ENCODE measurements around the gene FANCI. TPM values are rescaled to one million over a fixed set of nuclear protein-coding genes. Genes with fewer than 3 reads are reported as not detected.
A peak's percentile ranks its signal among the peaks of the same experiment; 100 is the strongest.

The FANCI gene
- total RNA-seq, 4 donors from 2014 or later = 7.2 to 24.5 (median 9.4) TPM

DNA sequence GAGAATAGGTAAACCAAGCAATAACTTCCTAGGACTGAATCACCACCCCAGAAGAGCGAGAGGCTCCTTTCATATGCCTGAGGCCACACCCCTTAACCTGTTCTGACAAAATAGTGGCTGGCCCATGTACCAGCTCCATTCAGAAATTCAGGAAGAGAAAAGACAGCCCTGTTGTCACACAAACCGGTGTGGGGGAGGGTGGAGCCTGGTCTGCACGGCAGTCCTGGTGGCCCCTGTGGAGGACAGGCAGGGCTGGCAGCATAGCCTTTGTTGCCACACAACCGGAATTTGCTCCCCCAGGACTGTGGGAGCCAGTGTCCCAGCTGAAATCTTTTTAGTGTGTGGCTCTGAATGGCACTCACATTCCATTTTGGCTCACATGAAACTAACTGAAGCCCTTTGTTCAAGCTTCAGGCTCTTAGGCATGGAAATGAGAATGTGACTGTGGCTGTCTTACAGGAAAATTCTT, 46.2 kb upstream of the FANCI start:
- peaks cover 34% of the 10 kb centered on the region for H3K36me3 ChIP-seq
- no peaks in the 10 kb centered on the region for H3K27me3 ChIP-seq
- H3K4me1 ChIP-seq = peaks cover 20% of the 10 kb centered on the region
- TF ChIP-seq, protein P1, sequence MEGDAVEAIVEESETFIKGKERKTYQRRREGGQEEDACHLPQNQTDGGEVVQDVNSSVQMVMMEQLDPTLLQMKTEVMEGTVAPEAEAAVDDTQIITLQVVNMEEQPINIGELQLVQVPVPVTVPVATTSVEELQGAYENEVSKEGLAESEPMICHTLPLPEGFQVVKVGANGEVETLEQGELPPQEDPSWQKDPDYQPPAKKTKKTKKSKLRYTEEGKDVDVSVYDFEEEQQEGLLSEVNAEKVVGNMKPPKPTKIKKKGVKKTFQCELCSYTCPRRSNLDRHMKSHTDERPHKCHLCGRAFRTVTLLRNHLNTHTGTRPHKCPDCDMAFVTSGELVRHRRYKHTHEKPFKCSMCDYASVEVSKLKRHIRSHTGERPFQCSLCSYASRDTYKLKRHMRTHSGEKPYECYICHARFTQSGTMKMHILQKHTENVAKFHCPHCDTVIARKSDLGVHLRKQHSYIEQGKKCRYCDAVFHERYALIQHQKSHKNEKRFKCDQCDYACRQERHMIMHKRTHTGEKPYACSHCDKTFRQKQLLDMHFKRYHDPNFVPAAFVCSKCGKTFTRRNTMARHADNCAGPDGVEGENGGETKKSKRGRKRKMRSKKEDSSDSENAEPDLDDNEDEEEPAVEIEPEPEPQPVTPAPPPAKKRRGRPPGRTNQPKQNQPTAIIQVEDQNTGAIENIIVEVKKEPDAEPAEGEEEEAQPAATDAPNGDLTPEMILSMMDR (IDR thresholded peaks at IDR 0.05) = no peak
- TF ChIP-seq POLR2AphosphoS5 (IDR thresholded peaks at IDR 0.05) = no peak
- no peak for TF ChIP-seq POLR2A (IDR thresholded peaks at IDR 0.05)
- TF ChIP-seq EP300 (IDR thresholded peaks at IDR 0.05) = no peak
- peak in 1 of 2 donors; percentile 62 for DNase-seq (ENCODE audit: low spot score in 2 of 2)
- WGBS = 42% methylated on average over 3 of the region's 4 CpGs
- H3K4me3 ChIP-seq = no peak overlapping the region
- no peaks in the 10 kb centered on the region for H3K9me3 ChIP-seq
- H3K27ac ChIP-seq = peak overlapping the region; percentile 57

DNA sequence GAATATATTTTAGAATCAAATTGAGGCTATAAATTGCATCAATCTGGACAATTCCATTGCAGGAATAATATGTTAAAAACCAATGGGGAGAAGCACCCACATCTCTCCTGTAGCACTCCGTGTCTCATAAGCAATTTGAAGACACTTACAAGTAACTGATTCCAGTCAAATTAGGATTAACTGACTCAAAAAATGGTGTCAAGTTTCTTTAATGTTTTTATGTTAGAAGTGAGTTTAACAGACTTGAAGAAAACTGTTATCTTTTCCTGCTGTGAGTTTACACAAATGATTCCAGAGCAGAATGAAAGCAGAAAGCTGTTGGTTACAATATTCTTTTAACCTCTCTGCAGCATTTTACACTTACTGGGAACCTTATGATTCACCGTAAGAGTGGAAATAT, 45.6 kb upstream of the FANCI start:
- Histone ChIP-seq H3K9me3 (no peaks in the 10 kb centered on the region), H3K36me3 (peaks cover 27% of the 10 kb centered on the region), H3K27ac (peak overlapping the region; percentile 57), H3K4me1 (peaks cover 20% of the 10 kb centered on the region), H3K4me3 (no peak overlapping the region), H3K27me3 (no peaks in the 10 kb centered on the region)
- DNase-seq (ENCODE audit: low spot score in 2 of 2) = no peak
- 87% methylated on average over 2 of the region's 2 CpGs for WGBS
- no peak for TF ChIP-seq POLR2A (IDR thresholded peaks at IDR 0.05)
- no peak for TF ChIP-seq EP300 (IDR thresholded peaks at IDR 0.05)
- TF ChIP-seq POLR2AphosphoS5 (IDR thresholded peaks at IDR 0.05) = no peak
- TF ChIP-seq, protein P1 (IDR thresholded peaks at IDR 0.05) = no peak

DNA sequence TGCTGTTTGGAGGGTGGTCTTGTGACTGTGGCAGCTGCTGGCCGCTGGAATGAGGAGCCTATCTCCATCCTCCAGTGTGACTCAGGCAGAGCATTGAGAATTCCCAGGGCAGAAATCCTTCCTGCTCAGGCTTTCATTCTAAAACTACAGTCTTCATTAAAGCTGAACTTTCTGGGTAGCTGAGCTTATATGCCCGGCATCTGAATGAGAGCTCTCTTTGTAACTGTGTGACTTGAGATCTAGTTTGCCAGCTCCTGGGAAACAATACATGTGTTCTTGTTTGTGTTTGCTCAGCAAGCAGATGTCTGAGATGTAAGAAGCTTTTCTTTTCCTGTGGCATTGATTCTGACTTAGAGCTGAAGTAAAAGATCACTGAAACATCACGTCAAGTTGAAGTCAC, 44.8 kb upstream of the FANCI start:
- peaks cover 20% of the 10 kb centered on the region for H3K36me3 ChIP-seq
- WGBS = 87% methylated on average over 3 of the region's 3 CpGs

DNA sequence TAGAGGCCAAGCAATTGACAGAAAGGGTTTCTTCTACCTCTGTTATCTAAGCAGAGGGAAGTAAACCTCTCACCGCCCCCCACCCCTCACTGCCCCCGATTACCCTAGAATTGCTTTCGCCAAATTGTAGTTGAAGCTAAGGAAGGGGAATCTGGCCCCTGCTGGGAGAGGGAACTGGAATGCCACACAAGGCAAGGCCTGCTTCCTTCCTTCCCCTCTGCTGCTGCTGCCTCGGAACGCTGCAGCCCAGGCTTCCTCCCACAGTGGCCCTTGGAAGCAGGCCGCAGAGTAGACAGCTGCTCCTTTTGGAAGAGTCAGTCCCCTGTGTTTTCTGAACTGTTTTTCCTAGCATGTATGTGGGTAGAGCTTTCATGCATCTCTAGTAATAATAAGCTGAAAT, 44.0 kb upstream of the FANCI start:
- WGBS = 68% methylated on average over 6 of the region's 6 CpGs
- H3K36me3 ChIP-seq = peaks cover 12% of the 10 kb centered on the region
- peak overlapping the region; percentile 1 for H3K27ac ChIP-seq
- TF ChIP-seq, protein P1 (IDR thresholded peaks at IDR 0.05) = no peak
- TF ChIP-seq POLR2A (IDR thresholded peaks at IDR 0.05) (no peak), POLR2AphosphoS5 (IDR thresholded peaks at IDR 0.05) (no peak), EP300 (IDR thresholded peaks at IDR 0.05) (no peak)
- no peaks in the 10 kb centered on the region for H3K9me3 ChIP-seq
- no peaks in the 10 kb centered on the region for H3K27me3 ChIP-seq
- peaks cover 20% of the 10 kb centered on the region for H3K4me1 ChIP-seq
- no peak for DNase-seq (ENCODE audit: low spot score in 2 of 2)
- no peak overlapping the region for H3K4me3 ChIP-seq

More for the DNA sequence above, 44.8 kb upstream of the FANCI start:
- Histone ChIP-seq H3K4me1 (peaks cover 20% of the 10 kb centered on the region), H3K4me3 (no peak overlapping the region), H3K27ac (peak overlapping the region; percentile 57), H3K27me3 (no peaks in the 10 kb centered on the region), H3K9me3 (no peaks in the 10 kb centered on the region)
- no peak for DNase-seq (ENCODE audit: low spot score in 2 of 2)
- TF ChIP-seq, protein P1 (IDR thresholded peaks at IDR 0.05) = no peak
- no peak for TF ChIP-seq POLR2AphosphoS5 (IDR thresholded peaks at IDR 0.05)
- TF ChIP-seq EP300 (IDR thresholded peaks at IDR 0.05) = no peak
- no peak for TF ChIP-seq POLR2A (IDR thresholded peaks at IDR 0.05)

DNA sequence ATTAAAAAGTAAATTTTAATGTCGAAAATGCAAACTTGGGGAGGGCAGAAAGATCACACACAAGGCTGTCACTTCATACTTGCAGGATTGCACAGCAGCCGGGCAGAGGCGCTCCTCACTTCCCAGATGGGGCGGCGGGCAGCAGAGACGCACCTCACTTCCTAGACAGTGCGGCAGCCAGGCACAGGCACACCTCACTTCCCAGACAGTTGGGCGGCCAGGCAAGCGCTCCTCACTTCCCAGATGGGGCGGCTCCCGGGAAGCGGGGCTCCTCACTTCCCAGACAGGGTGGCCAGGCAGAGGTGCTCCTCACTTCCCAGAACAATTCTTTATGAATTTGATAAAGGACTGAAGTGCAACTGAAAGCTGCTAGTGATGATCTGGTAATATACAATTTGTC, 43.6 kb upstream of the FANCI start:
- 82% methylated on average over 12 of the region's 12 CpGs for WGBS
- TF ChIP-seq, protein P1 (IDR thresholded peaks at IDR 0.05) = no peak
- TF ChIP-seq EP300 (IDR thresholded peaks at IDR 0.05) (no peak), POLR2AphosphoS5 (IDR thresholded peaks at IDR 0.05) (no peak), POLR2A (IDR thresholded peaks at IDR 0.05) (no peak)

More for the DNA sequence above, 43.6 kb upstream of the FANCI start:
- DNase-seq (ENCODE audit: low spot score in 2 of 2) = no peak
- Histone ChIP-seq H3K27ac (no peak overlapping the region), H3K4me3 (no peak overlapping the region), H3K27me3 (no peaks in the 10 kb centered on the region), H3K36me3 (peaks cover 7% of the 10 kb centered on the region), H3K4me1 (peaks cover 20% of the 10 kb centered on the region), H3K9me3 (no peaks in the 10 kb centered on the region)
